Psoas muscle (tissue), 8 donors: ENCODE data around the gene CFAP58. TPM values are rescaled to one million over a fixed set of nuclear protein-coding genes. Genes with fewer than 3 reads are reported as not detected.

ENCODE experiments used
- ATAC-seq, 4 donors: fragments of 200-7000 bp; cut with Tn5 transposase; one replicate each; pipeline ENCODE4 v1.9.1; 2020; ENCODE audit warnings: moderate library complexity in 3 of 4, mild to moderate bottlenecking in 2 of 4
- DNase-seq, 2 donors: peaks; one replicate each; pipeline ENCODE4 v3.0.0-alpha.2; 2020
- H3K27ac ChIP-seq: fragments of 200-600 bp; one replicate; pipeline ENCODE4 v1.8.0; 2022
- H3K27me3 ChIP-seq, 3 donors: fragments of 200-600 bp in 1 of 3; one replicate each; pipeline versions ENCODE4 v1.6.1 to v1.8.0; 2013 to 2022; ENCODE audit warnings: low read length in 2 of 3, mild to moderate bottlenecking in 2 of 3, moderate library complexity in 1 of 3; ENCODE audit not compliant: insufficient read depth in 3 of 3
- H3K36me3 ChIP-seq, 2 donors: fragments of 200-600 bp in 1 of 2; one replicate each; pipeline versions ENCODE4 v1.6.1 to v1.8.0; 2013 to 2022; ENCODE audit warnings: low read depth in 1 of 2, mild to moderate bottlenecking in 1 of 2, moderate library complexity in 1 of 2; ENCODE audit not compliant: insufficient read depth in 1 of 2
- H3K4me1 ChIP-seq: fragments of 200-600 bp; one replicate; pipeline ENCODE4 v1.8.0; 2022
- H3K4me3 ChIP-seq: fragments of 200-600 bp; one replicate; pipeline ENCODE4 v1.8.0; 2022; ENCODE audit warnings: mild to moderate bottlenecking
- H3K9me3 ChIP-seq: fragments of 200-600 bp; one replicate; pipeline ENCODE4 v1.8.0; 2022
- CTCF ChIP-seq: fragments of 200-600 bp; IDR thresholded peaks from one replicate; pipeline ENCODE4 v1.8.0; 2022; ENCODE audit warnings: antibody characterized with exemption
- WGBS, 3 donors: extraction: QIAGEN DNeasy Blood & Tissue Kit; methylation state at CpG; one replicate each; pipeline versions ENCODE4 v1.1.6 to v1.1.7; 2013; 5-methylcytosine and 5-hydroxymethylcytosine counted together
- intact Hi-C, 2 donors: fragments of 100-400 bp; cut with DNase I; formaldehyde crosslinking; loops; one replicate each; pipeline versions ENCODE4 v1.11.0 to v1.14.2; 2022
- polyA plus RNA-seq, 3 donors: library from polyadenylated mRNA; stranded (reverse); fragments of 200-250 nt; gene quantifications; one replicate each; pipeline ENCODE4 v1.2.3, GENCODE V29; 2013
- total RNA-seq, 4 donors: library from RNA; stranded (reverse); fragmentation: NEBNext Ultra II Directional in 2 of 4; extraction: Animal tissue kit (Norgen Biotek cat#: 25700) in 2 of 4; gene quantifications; one replicate each; pipeline versions ENCODE4 v1.2.1 to v1.2.4, GENCODE V29; 2021 to 2023
- donor health status: healthy with polysubstance abuse.
- donor health status: DM: no; HTN: no; CAD: no; lungs with moderate emphysema.
- donor health status: Bipolar disorder and iron deficiency.
- donor health status: healthy.
- donor health status: DM: yes; HTN: yes; CAD: no.
- donor health status: DM: no; HTN: no; CAD: no.
- donor health status: DM: no; HTN: no; CAD: no.
- donor health status: DM: yes; HTN: yes; CAD: no.

CFAP58 gene
- total and polyA plus RNA-seq, 7 donors = 0.04 to 1.4 (median 0.44) TPM

GRCh38 chr10:104388830-104389229 lies 35.2 kb downstream of the CFAP58 start:
- DNase-seq (no peak), ATAC-seq (no peak)
- H3K27ac ChIP-seq = no peak overlapping the region

GRCh38 chr10:104391150-104391968 lies 37.7 kb downstream of the CFAP58 start:
- intact Hi-C loops = no loop called here
- Histone ChIP-seq H3K4me1 (no peaks in the 10 kb centered on the region), H3K9me3 (no peaks in the 10 kb centered on the region), H3K27ac (no peak overlapping the region), H3K36me3 (peaks cover 0 to 5% of the 10 kb centered on the region in 2 donors), H3K4me3 (no peak overlapping the region), H3K27me3 (no peaks in the 10 kb centered on the region)
- DNase-seq = no peak
- WGBS, 3 donors = 78 to 84% (median 84%) methylated on average over 8 of the region's 8 CpGs
- TF ChIP-seq CTCF = no peak
- ATAC-seq = no peak

More at GRCh38 chr10:104388830-104389229, 35.2 kb downstream of the CFAP58 start:
- no peaks in the 10 kb centered on the region for H3K9me3 ChIP-seq
- intact Hi-C loops = no loop called here
- H3K27me3 ChIP-seq = no peaks in the 10 kb centered on the region
- TF ChIP-seq CTCF = no peak
- H3K4me3 ChIP-seq = no peak overlapping the region
- H3K4me1 ChIP-seq = no peaks in the 10 kb centered on the region
- H3K36me3 ChIP-seq = peaks cover 0 to 5% of the 10 kb centered on the region in 2 donors
- WGBS, 3 donors = 58 to 71% (median 60%) methylated on average over 3 of the region's 3 CpGs

GRCh38 chr10:104391969-104392296 lies 38.3 kb downstream of the CFAP58 start:
- Histone ChIP-seq H3K27ac (no peak overlapping the region), H3K36me3 (peaks cover 0 to 5% of the 10 kb centered on the region in 2 donors), H3K27me3 (no peaks in the 10 kb centered on the region), H3K9me3 (no peaks in the 10 kb centered on the region), H3K4me1 (no peaks in the 10 kb centered on the region), H3K4me3 (no peak overlapping the region)
- 71 to 81% (median 80%) methylated on average over 1 of the region's 1 CpG for WGBS, 3 donors
- ATAC-seq (no peak), DNase-seq (no peak)
- no peak for TF ChIP-seq CTCF
- intact Hi-C loops = no loop called here

GRCh38 chr10:104393387-104393786 lies 39.8 kb downstream of the CFAP58 start:
- Histone ChIP-seq H3K36me3 (peaks cover 0 to 5% of the 10 kb centered on the region in 2 donors), H3K27ac (no peak overlapping the region), H3K4me3 (no peak overlapping the region), H3K27me3 (no peaks in the 10 kb centered on the region), H3K9me3 (no peaks in the 10 kb centered on the region), H3K4me1 (no peaks in the 10 kb centered on the region)
- TF ChIP-seq CTCF = no peak
- no peak for ATAC-seq
- 87 to 90% (median 87%) methylated on average over 5 of the region's 5 CpGs for WGBS, 3 donors
- no peak for DNase-seq
- intact Hi-C loops = no loop called here

- no peaks in the 10 kb centered on the region for H3K27me3 ChIP-seq
- peaks cover 0 to 3% of the 10 kb centered on the region in 2 donors for H3K36me3 ChIP-seq
- intact Hi-C loops = no loop called here
- no peak for DNase-seq
- no peak overlapping the region for H3K4me3 ChIP-seq
- no peak for TF ChIP-seq CTCF
- H3K27ac ChIP-seq = no peak overlapping the region
- 73 to 76% (median 73%) methylated on average over 2 of the region's 2 CpGs for WGBS, 3 donors
- no peak for ATAC-seq
- H3K9me3 ChIP-seq = no peaks in the 10 kb centered on the region
- H3K4me1 ChIP-seq = no peaks in the 10 kb centered on the region
Observed at GRCh38 chr10:104396581-104396980, 42.9 kb downstream of the CFAP58 start.
